Parathyroid adenoma (tissue), 2 donors: Measurements from ENCODE around the gene METTL1.

ENCODE experiments used
- H2AFZ ChIP-seq: fragments of 300-600 bp; sonication (generic); one replicate; pipeline ENCODE4 v1.7.0; 2017; ENCODE audit warnings: antibody characterized with exemption, mild to moderate bottlenecking
- H3K27ac ChIP-seq: fragments of 300-600 bp; sonication (generic); one replicate; pipeline ENCODE4 v1.7.0; 2017
- H3K27me3 ChIP-seq: fragments of 300-600 bp; sonication (generic); one replicate; pipeline ENCODE4 v1.7.0; 2017; ENCODE audit warnings: low read length; ENCODE audit not compliant: control insufficient read depth, insufficient read depth
- H3K36me3 ChIP-seq: fragments of 300-600 bp; sonication (generic); one replicate; pipeline ENCODE4 v1.7.0; 2017; ENCODE audit warnings: low read length; ENCODE audit not compliant: control insufficient read depth, insufficient read depth
- H3K4me1 ChIP-seq: fragments of 300-600 bp; sonication (generic); one replicate; pipeline ENCODE4 v1.7.0; 2017; ENCODE audit warnings: control low read depth
- H3K4me2 ChIP-seq: fragments of 300-600 bp; sonication (generic); one replicate; pipeline ENCODE4 v1.7.0; 2017; ENCODE audit warnings: low read length
- H3K4me3 ChIP-seq: fragments of 300-600 bp; sonication (generic); one replicate; pipeline ENCODE4 v1.7.0; 2017; ENCODE audit warnings: low read depth, low read length
- H3K79me2 ChIP-seq: fragments of 300-600 bp; sonication (generic); one replicate; pipeline ENCODE4 v1.7.0; 2017; ENCODE audit warnings: control low read depth
- H3K9ac ChIP-seq: fragments of 300-600 bp; sonication (generic); one replicate; pipeline ENCODE4 v1.7.0; 2017; ENCODE audit warnings: mild to moderate bottlenecking
- H3K9me3 ChIP-seq: fragments of 300-600 bp; sonication (generic); one replicate; pipeline ENCODE4 v1.7.0; 2017; ENCODE audit warnings: low read length; ENCODE audit not compliant: control insufficient read depth
- CTCF ChIP-seq: fragments of 300-600 bp; sonication (generic); IDR thresholded peaks from one replicate; pipeline ENCODE4 v1.7.0; 2017; ENCODE audit warnings: antibody characterized with exemption, mild to moderate bottlenecking
- donor health status: primary hyperparathyroidism.

Gene METTL1

GRCh38 chr12:57796996-57797395, 25.1 kb upstream of the METTL1 start:
- no peak overlapping the region for H3K9ac ChIP-seq
- H3K9me3 ChIP-seq, result no peaks in the 10 kb centered on the region
- H3K4me3 ChIP-seq, result no peak overlapping the region
- H3K4me1 ChIP-seq, result no peaks in the 10 kb centered on the region
- peaks cover 3% of the 10 kb centered on the region for H3K79me2 ChIP-seq
- H3K36me3 ChIP-seq, result no peaks in the 10 kb centered on the region
- H3K27ac ChIP-seq, result no peak overlapping the region
- H3K27me3 ChIP-seq, result no peaks in the 10 kb centered on the region
- H3K4me2 ChIP-seq, result no peak overlapping the region
- H2AFZ ChIP-seq, result no peak overlapping the region
- no peak for TF ChIP-seq CTCF

GRCh38 chr12:57795354-57795753, 23.4 kb upstream of the METTL1 start:
- H3K36me3 ChIP-seq, result no peaks in the 10 kb centered on the region
- no peaks in the 10 kb centered on the region for H3K4me1 ChIP-seq
- H3K9ac ChIP-seq, result no peak overlapping the region
- H3K27me3 ChIP-seq, result no peaks in the 10 kb centered on the region
- no peak overlapping the region for H3K4me3 ChIP-seq
- no peak for TF ChIP-seq CTCF
- no peak overlapping the region for H3K27ac ChIP-seq
- H3K9me3 ChIP-seq, result no peaks in the 10 kb centered on the region
- no peak overlapping the region for H2AFZ ChIP-seq
- H3K4me2 ChIP-seq, result no peak overlapping the region
- H3K79me2 ChIP-seq, result peaks cover 3% of the 10 kb centered on the region

DNA sequence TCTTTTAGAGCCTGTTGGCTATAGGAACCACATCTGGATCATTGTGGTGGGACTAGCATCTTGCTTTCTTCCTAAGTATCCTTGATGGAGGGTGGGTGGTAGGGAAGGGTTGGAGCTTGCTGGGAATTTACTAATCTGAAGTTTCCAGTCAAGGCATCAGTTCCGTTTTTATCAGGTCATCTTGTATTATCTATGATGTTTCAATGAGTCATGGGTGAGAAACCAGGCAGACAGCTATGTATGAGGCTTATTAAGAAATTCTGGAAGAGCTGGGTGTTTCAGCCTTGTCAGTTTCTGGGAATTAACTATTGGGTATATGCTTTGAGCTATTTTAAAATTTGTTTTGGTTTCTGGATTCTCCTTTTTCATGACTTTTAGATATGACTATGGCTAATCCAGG, 22.0 kb upstream of the METTL1 start:
- Histone ChIP-seq H3K9me3 (no peaks in the 10 kb centered on the region), H3K36me3 (no peaks in the 10 kb centered on the region), H3K4me3 (no peak overlapping the region), H3K27ac (no peak overlapping the region), H3K4me2 (no peak overlapping the region), H3K4me1 (no peaks in the 10 kb centered on the region), H3K9ac (no peak overlapping the region), H2AFZ (no peak overlapping the region), H3K79me2 (peaks cover 3% of the 10 kb centered on the region), H3K27me3 (no peaks in the 10 kb centered on the region)
- TF ChIP-seq CTCF, result no peak

GRCh38 chr12:57783861-57784260, 12.0 kb upstream of the METTL1 start:
- Histone ChIP-seq H3K36me3 (no peaks in the 10 kb centered on the region), H3K27ac (no peak overlapping the region), H3K4me1 (peaks cover 9% of the 10 kb centered on the region), H3K9me3 (no peaks in the 10 kb centered on the region), H3K79me2 (peaks cover 14% of the 10 kb centered on the region), H3K4me3 (no peak overlapping the region), H3K27me3 (no peaks in the 10 kb centered on the region), H3K4me2 (no peak overlapping the region), H3K9ac (no peak overlapping the region), H2AFZ (no peak overlapping the region)
- TF ChIP-seq CTCF, result no peak

DNA sequence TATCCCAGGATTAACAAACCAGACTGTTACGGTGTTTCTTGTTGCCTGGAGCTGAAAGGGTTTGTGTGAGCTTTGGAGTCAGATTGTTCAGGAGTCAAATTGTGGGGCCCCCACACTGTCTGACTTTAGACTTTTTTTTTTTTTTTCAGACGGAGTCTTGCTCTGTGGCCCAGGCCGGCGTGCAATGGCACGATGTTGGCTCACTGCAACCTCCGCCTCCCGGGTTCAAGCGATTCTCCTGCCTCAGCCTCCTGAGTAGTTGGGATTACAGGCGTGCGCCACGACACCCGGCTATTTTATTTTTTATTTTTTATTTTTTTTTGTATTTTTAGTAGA, 11.5 kb upstream of the METTL1 start:
- no peak for TF ChIP-seq CTCF
- H3K4me3 ChIP-seq, result peak overlapping the region; percentile 84
- peaks cover 14% of the 10 kb centered on the region for H3K79me2 ChIP-seq
- no peaks in the 10 kb centered on the region for H3K9me3 ChIP-seq
- H3K27me3 ChIP-seq, result no peaks in the 10 kb centered on the region
- no peaks in the 10 kb centered on the region for H3K36me3 ChIP-seq
- H2AFZ ChIP-seq, result no peak overlapping the region
- peak overlapping the region; percentile 75 for H3K4me2 ChIP-seq
- no peak overlapping the region for H3K27ac ChIP-seq
- peaks cover 9% of the 10 kb centered on the region for H3K4me1 ChIP-seq
- no peak overlapping the region for H3K9ac ChIP-seq
